ENCODE data around the gene MPZL3. TPM values are rescaled to one million over a fixed set of nuclear protein-coding genes. Genes with fewer than 3 reads are reported as not detected.

The MPZL3 gene
- total and polyA plus RNA-seq, 8 donors, result 5.2 to 16.3 (median 7.6) TPM

GRCh38 chr11:118219732-118220131, 32.4 kb downstream of the MPZL3 start:
- no peak overlapping the region for H3K4me3 ChIP-seq
- H3K36me3 ChIP-seq, result no peaks in the 10 kb centered on the region
- no peaks in the 10 kb centered on the region for H3K27me3 ChIP-seq
- peaks cover 0 to 83% of the 10 kb centered on the region in 2 donors for H3K4me1 ChIP-seq
- no peak for ATAC-seq
- no peak for DNase-seq
- TF ChIP-seq, protein P1, sequence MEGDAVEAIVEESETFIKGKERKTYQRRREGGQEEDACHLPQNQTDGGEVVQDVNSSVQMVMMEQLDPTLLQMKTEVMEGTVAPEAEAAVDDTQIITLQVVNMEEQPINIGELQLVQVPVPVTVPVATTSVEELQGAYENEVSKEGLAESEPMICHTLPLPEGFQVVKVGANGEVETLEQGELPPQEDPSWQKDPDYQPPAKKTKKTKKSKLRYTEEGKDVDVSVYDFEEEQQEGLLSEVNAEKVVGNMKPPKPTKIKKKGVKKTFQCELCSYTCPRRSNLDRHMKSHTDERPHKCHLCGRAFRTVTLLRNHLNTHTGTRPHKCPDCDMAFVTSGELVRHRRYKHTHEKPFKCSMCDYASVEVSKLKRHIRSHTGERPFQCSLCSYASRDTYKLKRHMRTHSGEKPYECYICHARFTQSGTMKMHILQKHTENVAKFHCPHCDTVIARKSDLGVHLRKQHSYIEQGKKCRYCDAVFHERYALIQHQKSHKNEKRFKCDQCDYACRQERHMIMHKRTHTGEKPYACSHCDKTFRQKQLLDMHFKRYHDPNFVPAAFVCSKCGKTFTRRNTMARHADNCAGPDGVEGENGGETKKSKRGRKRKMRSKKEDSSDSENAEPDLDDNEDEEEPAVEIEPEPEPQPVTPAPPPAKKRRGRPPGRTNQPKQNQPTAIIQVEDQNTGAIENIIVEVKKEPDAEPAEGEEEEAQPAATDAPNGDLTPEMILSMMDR (IDR thresholded peaks at IDR 0.05), result no peak
- no peaks in the 10 kb centered on the region for H3K9me3 ChIP-seq
- intact Hi-C loops (cut with DNase I), result no loop called here
- H3K27ac ChIP-seq, result peak overlapping the region in 1 of 2 donors; percentile 38

DNA sequence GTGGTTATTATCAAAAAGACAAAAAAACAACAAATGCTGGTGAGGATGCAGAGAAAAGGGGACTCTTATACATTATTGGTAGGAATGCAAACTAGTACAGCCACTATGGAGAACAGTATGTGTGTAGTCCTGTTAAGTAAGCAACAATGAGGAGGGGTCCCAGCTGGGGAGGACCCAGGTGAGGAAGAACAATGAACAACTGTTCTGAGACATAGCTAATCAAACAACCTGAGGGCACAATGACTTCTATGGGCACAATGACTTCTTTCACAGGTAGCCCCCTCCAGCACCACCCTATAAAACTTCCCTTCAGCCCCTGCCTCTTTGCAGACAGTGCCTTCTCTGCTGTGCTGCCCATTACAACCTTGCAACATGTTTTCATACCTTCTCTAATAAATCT, 32.9 kb downstream of the MPZL3 start:
- ATAC-seq (no peak), DNase-seq (no peak)
- Histone ChIP-seq H3K4me1 (peaks cover 0 to 88% of the 10 kb centered on the region in 2 donors), H3K9me3 (no peaks in the 10 kb centered on the region), H3K27me3 (no peaks in the 10 kb centered on the region), H3K4me3 (no peak overlapping the region), H3K27ac (no peak overlapping the region), H3K36me3 (no peaks in the 10 kb centered on the region)
- TF ChIP-seq, protein P1 (IDR thresholded peaks at IDR 0.05), result no peak
- intact Hi-C loops (cut with DNase I), result no loop called here

DNA sequence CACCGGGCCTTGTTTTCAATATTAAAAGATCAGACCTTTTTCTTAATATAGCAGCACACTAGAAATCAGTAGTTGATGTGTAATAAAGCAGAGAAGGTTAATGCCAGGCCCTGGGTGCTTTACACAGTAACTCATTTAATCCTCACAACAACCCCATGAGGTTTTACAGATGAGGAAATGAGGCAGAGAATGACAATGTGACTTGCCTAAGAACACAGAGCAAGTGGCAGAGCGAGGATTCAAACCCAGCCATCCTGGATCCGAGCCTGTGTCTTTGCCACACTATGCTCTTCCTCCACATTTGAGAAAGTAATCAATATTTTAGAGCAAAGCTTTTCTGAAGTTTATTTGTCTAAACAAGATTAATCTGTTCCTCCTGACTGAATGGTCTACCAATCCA, 34.6 kb downstream of the MPZL3 start:
- ATAC-seq (no peak), DNase-seq (no peak)
- no peak overlapping the region for H3K4me3 ChIP-seq
- H3K36me3 ChIP-seq, result no peaks in the 10 kb centered on the region
- no peaks in the 10 kb centered on the region for H3K27me3 ChIP-seq
- H3K27ac ChIP-seq, result peak overlapping the region in 1 of 2 donors; percentile 18
- TF ChIP-seq, protein P1 (IDR thresholded peaks at IDR 0.05), result no peak
- H3K4me1 ChIP-seq, result peaks cover 0 to 94% of the 10 kb centered on the region in 2 donors
- intact Hi-C loops (cut with DNase I), result no loop called here
- H3K9me3 ChIP-seq, result no peaks in the 10 kb centered on the region

GRCh38 chr11:118216621-118217481, 35.3 kb downstream of the MPZL3 start:
- Histone ChIP-seq H3K36me3 (no peaks in the 10 kb centered on the region), H3K4me1 (peaks cover 5 to 96% of the 10 kb centered on the region in 2 donors), H3K27ac (peak overlapping the region in 1 of 2 donors; percentile 18), H3K27me3 (no peaks in the 10 kb centered on the region), H3K9me3 (no peaks in the 10 kb centered on the region), H3K4me3 (no peak overlapping the region)
- DNase-seq, result no peak
- ATAC-seq, result no peak
- intact Hi-C loops (cut with DNase I), result no loop called here
- TF ChIP-seq, protein P1 (IDR thresholded peaks at IDR 0.05), result no peak

DNA sequence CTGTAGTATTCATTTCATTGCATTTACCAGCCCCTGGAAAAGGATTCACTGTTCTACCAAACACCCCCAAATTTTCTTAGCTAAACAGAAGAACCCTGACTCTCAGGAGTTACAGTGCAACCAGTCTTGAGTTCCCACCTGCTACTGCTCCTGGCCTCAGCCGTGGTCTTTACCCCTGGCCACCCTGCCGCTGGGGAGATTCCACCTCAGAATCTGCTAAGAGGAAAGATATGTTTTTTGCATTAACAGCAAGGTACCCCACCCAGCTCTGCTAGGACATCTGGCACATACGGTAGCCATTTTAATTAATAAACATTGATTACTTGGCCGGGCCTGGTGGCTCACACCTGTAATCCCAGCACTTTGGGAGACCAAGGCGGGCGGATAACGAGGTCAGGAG, 36.4 kb downstream of the MPZL3 start:
- TF ChIP-seq, protein P1 (IDR thresholded peaks at IDR 0.05), result no peak
- Histone ChIP-seq H3K4me3 (no peak overlapping the region), H3K36me3 (no peaks in the 10 kb centered on the region), H3K27ac (peak overlapping the region in 1 of 2 donors; percentile 86), H3K9me3 (no peaks in the 10 kb centered on the region), H3K4me1 (peaks cover 9 to 98% of the 10 kb centered on the region in 2 donors), H3K27me3 (no peaks in the 10 kb centered on the region)
- intact Hi-C loops (cut with DNase I), result no loop called here
- ATAC-seq, result no peak
- no peak for DNase-seq
